OCI-LY1 (cell line): ENCODE data around the gene GSK3B.

Source experiments
- EZH2 ChIP-seq: fragments of 200-600 bp; sonication (generic), shearing (Covaris generic); IDR thresholded peaks from 2 replicates; pipeline ENCODE4 v1.8.0; 2017; ENCODE audit warnings: borderline replicate concordance, mixed run types, mild to moderate bottlenecking, antibody characterized with exemption, low read length, moderate library complexity, mixed read lengths
- TF ChIP-seq, protein P1 (sequence below): fragments of 200-600 bp; sonication (generic), shearing (Covaris generic); IDR thresholded peaks from 2 replicates; pipeline ENCODE4 v1.5.1; 2017; ENCODE audit warnings: mild to moderate bottlenecking, antibody characterized with exemption, low read length, moderate library complexity, mixed read lengths

DNA sequence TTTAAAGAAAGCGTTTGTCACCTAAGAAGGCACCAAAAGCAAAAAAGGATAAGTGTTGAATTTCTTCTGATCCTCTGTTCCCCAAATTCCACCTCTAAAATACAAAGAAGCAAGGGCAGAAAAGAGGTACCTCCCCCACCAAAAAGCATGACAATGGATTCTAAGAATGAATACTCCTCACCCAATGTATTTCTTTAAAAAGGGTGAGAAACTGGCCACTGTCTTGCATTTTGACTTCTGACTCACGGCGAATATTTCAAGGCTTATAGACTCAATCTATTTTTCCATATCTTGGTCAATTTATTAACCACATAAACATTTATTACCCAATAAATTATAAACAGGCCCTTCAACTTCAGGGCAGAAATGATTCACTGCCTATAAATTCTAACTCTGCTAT lies 181.2 kb downstream of the GSK3B start:
- TF ChIP-seq, protein P1, sequence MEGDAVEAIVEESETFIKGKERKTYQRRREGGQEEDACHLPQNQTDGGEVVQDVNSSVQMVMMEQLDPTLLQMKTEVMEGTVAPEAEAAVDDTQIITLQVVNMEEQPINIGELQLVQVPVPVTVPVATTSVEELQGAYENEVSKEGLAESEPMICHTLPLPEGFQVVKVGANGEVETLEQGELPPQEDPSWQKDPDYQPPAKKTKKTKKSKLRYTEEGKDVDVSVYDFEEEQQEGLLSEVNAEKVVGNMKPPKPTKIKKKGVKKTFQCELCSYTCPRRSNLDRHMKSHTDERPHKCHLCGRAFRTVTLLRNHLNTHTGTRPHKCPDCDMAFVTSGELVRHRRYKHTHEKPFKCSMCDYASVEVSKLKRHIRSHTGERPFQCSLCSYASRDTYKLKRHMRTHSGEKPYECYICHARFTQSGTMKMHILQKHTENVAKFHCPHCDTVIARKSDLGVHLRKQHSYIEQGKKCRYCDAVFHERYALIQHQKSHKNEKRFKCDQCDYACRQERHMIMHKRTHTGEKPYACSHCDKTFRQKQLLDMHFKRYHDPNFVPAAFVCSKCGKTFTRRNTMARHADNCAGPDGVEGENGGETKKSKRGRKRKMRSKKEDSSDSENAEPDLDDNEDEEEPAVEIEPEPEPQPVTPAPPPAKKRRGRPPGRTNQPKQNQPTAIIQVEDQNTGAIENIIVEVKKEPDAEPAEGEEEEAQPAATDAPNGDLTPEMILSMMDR = no peak
- TF ChIP-seq EZH2 = no peak
